MM.1S (cell line): ENCODE measurements around the gene MAGEC1.

ENCODE experiments used
- EZH2 ChIP-seq: fragments of 300-600 bp; sonication (generic); optimal IDR thresholded peaks from 2 replicates; pipeline ENCODE3; 2017; ENCODE audit warnings: low read depth, mild to moderate bottlenecking, antibody characterized with exemption, low read length, mixed read lengths
- EZH2phosphoT487 ChIP-seq: fragments of 300-600 bp; sonication (generic); IDR thresholded peaks from 2 replicates; pipeline ENCODE4 v1.6.1; 2018; ENCODE audit warnings: antibody characterized with exemption, low read length
- TF ChIP-seq, protein P1 (sequence below): fragments of 300-600 bp; sonication (generic); IDR thresholded peaks from 2 replicates; pipeline ENCODE4 v1.5.1; 2016; ENCODE audit warnings: antibody characterized with exemption, low read length, mixed read lengths

DNA sequence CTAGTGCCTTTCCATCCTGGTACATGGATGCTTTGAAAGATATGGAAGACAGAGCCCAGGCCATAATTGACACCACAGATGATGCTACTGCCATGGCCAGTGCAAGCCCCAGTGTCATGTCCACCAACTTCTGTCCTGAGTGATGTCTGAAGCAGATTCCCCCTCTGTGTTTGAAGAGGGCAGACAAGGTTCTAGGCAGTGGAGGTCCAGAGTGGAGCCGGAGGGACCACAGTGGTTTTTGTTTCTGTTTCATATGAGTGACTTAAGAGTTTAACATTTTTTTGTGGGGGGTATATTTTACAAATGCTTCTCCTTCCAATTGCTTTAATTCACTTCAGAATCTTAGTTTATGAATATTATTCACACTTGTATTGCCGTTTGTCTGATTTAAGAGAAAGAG, 6.0 kb upstream of the MAGEC1 start:
- TF ChIP-seq, protein P1, sequence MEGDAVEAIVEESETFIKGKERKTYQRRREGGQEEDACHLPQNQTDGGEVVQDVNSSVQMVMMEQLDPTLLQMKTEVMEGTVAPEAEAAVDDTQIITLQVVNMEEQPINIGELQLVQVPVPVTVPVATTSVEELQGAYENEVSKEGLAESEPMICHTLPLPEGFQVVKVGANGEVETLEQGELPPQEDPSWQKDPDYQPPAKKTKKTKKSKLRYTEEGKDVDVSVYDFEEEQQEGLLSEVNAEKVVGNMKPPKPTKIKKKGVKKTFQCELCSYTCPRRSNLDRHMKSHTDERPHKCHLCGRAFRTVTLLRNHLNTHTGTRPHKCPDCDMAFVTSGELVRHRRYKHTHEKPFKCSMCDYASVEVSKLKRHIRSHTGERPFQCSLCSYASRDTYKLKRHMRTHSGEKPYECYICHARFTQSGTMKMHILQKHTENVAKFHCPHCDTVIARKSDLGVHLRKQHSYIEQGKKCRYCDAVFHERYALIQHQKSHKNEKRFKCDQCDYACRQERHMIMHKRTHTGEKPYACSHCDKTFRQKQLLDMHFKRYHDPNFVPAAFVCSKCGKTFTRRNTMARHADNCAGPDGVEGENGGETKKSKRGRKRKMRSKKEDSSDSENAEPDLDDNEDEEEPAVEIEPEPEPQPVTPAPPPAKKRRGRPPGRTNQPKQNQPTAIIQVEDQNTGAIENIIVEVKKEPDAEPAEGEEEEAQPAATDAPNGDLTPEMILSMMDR, result no peak
- TF ChIP-seq EZH2, result no peak
- TF ChIP-seq EZH2phosphoT487, result no peak
